AG04449 (cell line): ENCODE results near the gene PLTP.
"Not testable (repeated sequence)": the region's sequence is repeated elsewhere in the genome, so short reads cannot be mapped to it uniquely, and the experiment has no call there.

Source experiments
- CTCF ChIA-PET: fragments of 350-600 bp; formaldehyde crosslinking; extraction: SDS; loops from one replicate; lab custom pipeline; 2021; ENCODE audit warnings: antibody characterized with exemption; lab: Yijun Ruan, JAX
- POLR2A ChIA-PET: fragments of 400-600, 350-600 bp; formaldehyde crosslinking; extraction: SDS; loops from one replicate; lab custom pipeline; 2020; ENCODE audit warnings: antibody characterized with exemption, inconsistent platforms; lab: Yijun Ruan, JAX
- DNase-seq: peaks from one replicate; pipeline ENCODE4 v3.0.0-alpha.2; 2010; ENCODE audit warnings: low read depth, low spot score
- H3K4me3 ChIP-seq: 2 replicates; pipeline ENCODE4 v1.5.1; 2011; ENCODE audit warnings: low read depth, mild to moderate bottlenecking, control low read depth, low read length
- CTCF ChIP-seq: IDR thresholded peaks from one replicate; pipeline ENCODE4 v1.5.1; 2011; ENCODE audit warnings: mild to moderate bottlenecking, moderate library complexity, low read length, control low read depth, inconsistent platforms; ENCODE audit not compliant: insufficient read depth; ENCODE audit errors: missing control alignments

Gene PLTP

GRCh38 chr20:45933266-45934045 is 21.5 kb upstream of the PLTP start:
- POLR2A ChIA-PET = interaction anchor here (0.9 to 2.6 kb wide), 12 partner anchors 9 to 99 kb away, joined by 3 to 31 read pairs (median 8); partner anchors contain the start of genes CTSA, NEURL2, SNX21 and ZSWIM1
- DNase-seq = no peak
- peak; percentile 22 for TF ChIP-seq CTCF
- H3K4me3 ChIP-seq = peak overlapping the region; percentile 99
- CTCF ChIA-PET = interaction anchor here (0.8 to 3.7 kb wide), 9 partner anchors 8 to 47 kb away, joined by 3 to 23 read pairs (median 4); no protein-coding TSS in a partner anchor

- H3K4me3 ChIP-seq, DNase-seq, POLR2A ChIA-PET: not testable (repeated sequence)
- CTCF ChIA-PET = interaction anchor here (1.3 to 1.7 kb wide), 2 partner anchors 41 to 47 kb away, joined by 3 to 4 read pairs; no protein-coding TSS in a partner anchor
Observed at GRCh38 chr20:45931680-45932079, 19.7 kb upstream of the PLTP start.

- POLR2A ChIA-PET = interaction anchor here (1.1 kb wide), 2 partner anchors 22 to 33 kb away, joined by 3 read pairs; no protein-coding TSS in a partner anchor
- no peak overlapping the region for H3K4me3 ChIP-seq
- CTCF ChIA-PET = interaction anchor here (0.8 to 1.6 kb wide), 4 partner anchors 37 to 103 kb away, joined by 3 to 8 read pairs (median 4); partner anchors contain the start of genes CTSA and NEURL2
- DNase-seq = no peak
- TF ChIP-seq CTCF = no peak
Observed at GRCh38 chr20:45927071-45927878, 15.3 kb upstream of the PLTP start.

GRCh38 chr20:45926731-45927070 is 14.7 kb upstream of the PLTP start:
- ChIA-PET CTCF (interaction anchor here (0.8 kb wide), 1 partner anchor 37 kb away, joined by 3 read pairs; no protein-coding TSS in a partner anchor), POLR2A (interaction anchor here (4.8 kb wide), 1 partner anchor 8 kb away, joined by 31 read pairs; the partner anchor contains the start of gene PCIF1)
- no peak overlapping the region for H3K4me3 ChIP-seq
- TF ChIP-seq CTCF = no peak
- no peak for DNase-seq

GRCh38 chr20:45925821-45926506 is 14.0 kb upstream of the PLTP start:
- H3K4me3 ChIP-seq = no peak overlapping the region
- POLR2A ChIA-PET = interaction anchor here (4.8 kb wide), 1 partner anchor 8 kb away, joined by 31 read pairs; the partner anchor contains the start of gene PCIF1
- TF ChIP-seq CTCF = no peak
- DNase-seq = no peak
- CTCF ChIA-PET = interaction anchor here (0.7 to 1.9 kb wide), 2 partner anchors 7 to 36 kb away, joined by 3 to 4 read pairs; no protein-coding TSS in a partner anchor
